H54 (cell line): ENCODE data around the gene ANKRD13A.
"Not testable (repeated sequence)": the region's sequence is repeated elsewhere in the genome, so short reads cannot be mapped to it uniquely, and the experiment has no call there.

Source experiments
- DNase-seq: peaks from one replicate; pipeline ENCODE4 v3.0.0; 2011; ENCODE audit warnings: low spot score, mixed read lengths; ENCODE audit not compliant: insufficient read length
- FAIRE-seq: peaks from 3 replicates; lab custom pipeline; 2011; peaks lifted over from hg19 to GRCh38; lab: Jason Lieb, UNC
- POLR2A ChIP-seq: IDR thresholded peaks from 2 replicates; pipeline ENCODE4 v1.6.1; 2011; ENCODE audit warnings: low read depth, mild to moderate bottlenecking, low read length

Gene ANKRD13A

DNA sequence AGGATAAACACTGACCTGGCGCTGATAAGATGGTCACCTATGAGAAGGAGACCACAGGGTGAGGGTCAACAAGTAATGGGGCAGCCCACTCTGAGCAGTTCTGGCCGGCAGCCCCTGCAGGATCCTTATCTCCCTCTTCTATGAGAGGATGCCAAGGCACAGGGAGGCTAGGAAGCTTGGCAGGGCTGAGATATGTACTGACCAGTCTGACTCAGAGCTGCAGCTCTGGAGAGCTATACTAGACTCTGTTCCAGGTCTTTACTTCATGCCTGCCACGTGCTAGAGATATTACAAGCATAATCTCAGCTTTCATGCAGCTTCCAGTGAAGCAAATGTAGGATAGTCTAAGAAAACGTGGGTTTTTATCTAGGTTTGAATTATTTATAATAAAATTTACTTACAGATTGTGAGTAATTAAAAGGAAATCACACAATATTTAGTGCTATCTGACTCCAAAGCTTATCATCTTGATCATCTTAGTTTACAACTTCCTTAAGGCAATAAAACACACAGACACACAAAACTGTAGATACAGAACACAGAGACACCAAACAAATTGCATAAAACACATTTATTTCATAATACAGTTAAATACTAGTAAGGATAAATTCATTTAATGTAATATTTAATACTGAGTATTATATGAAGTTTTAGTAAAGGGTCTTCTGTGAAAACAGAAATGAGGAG is 35.3 kb upstream of the ANKRD13A start:
- FAIRE-seq: no peak
- TF ChIP-seq POLR2A: no peak
- no peak for DNase-seq

DNA sequence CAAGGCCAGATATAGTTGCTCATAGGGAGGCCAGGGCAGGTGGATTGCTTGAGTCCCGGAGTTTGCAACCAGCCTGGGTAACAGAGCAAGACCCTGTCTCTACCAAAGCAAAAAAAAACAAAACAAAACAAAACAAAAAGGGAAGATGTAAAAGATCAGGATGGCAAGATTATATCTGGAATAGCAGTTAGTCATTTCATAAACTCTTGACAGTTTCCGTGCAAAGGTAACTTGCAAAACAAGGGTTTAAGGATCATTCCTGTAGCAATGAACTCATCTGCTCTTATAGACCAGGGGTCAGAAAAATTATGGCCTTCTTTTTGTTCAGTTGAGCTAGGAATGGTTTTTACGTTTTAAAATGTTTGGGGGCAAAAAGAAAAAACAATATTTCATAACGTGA is 32.7 kb upstream of the ANKRD13A start:
- no peak for FAIRE-seq

DNA sequence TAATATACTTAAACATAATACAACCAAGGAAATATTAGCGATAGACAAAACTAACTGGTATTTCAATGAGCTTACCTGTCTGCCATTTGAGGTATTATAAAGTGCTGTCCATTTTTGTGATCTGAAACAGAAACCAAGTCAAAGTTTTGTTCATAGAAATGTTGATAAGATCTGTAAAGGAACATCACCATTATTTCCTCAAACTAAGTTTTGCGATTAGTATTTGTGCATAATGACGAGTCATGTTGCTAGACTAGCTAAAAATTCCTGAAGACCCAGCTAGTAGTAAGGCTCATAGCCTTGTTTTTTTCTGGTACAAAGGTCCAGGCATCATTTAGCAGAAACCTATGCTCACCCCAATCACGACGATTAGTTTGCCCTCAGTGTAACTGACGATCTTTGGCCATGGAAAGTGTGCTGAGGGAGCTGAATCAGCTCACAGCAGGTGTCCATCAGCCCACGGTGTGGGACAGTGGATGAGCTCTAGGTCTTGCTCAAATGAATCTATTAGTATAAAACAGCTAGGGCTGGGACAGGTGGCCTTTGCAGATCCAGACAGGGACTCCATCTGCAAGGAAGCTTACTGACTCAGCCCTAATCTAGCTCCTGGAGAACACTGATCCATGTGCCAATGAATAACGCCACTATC is 31.7 kb upstream of the ANKRD13A start:
- peak; percentile 72 for FAIRE-seq
- TF ChIP-seq POLR2A: no peak
- DNase-seq: no peak

More for the DNA sequence above, 32.7 kb upstream of the ANKRD13A start:
- no peak for TF ChIP-seq POLR2A
- no peak for DNase-seq

DNA sequence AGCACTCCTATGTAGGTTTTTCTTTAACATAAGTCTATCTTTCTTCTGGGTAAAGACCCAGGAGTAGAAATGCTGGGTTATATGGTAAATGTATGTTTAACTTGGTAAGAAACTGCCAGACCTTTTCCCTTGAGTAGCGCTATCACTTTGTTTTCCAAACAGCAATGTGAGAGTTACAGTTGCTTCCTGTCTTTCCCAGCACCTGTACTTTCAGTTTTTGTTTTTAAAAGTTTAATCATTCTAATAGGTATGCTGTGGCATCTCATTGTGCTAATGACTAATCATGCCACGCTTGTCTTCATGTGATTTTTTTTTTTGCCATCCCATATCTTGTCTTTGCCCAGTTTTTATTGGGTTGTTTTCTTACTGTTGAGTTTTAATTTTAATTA is 31.2 kb upstream of the ANKRD13A start:
- TF ChIP-seq POLR2A: no peak
- FAIRE-seq (no peak), DNase-seq (no peak)

DNA sequence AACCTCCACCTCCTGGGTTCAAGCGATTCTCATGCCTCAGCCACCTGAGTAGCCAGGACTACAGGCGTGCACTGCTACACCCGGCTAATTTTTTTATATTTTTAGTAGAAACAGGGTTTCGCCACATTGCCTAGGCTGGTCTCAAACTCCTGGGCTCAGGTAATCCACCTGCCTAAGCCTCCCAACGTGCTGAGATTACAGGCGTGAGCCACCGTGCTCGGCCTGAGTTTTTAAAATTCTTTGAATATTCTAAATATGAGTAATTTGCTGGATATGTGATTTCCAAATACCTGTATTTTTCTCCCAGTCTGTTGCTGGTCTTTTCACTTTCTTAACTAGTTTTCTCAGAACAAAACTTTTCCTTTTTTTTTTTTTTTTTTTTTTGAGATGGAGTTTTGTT is 30.4 kb upstream of the ANKRD13A start:
- DNase-seq (no peak), FAIRE-seq (no peak)
- TF ChIP-seq POLR2A: no peak

DNA sequence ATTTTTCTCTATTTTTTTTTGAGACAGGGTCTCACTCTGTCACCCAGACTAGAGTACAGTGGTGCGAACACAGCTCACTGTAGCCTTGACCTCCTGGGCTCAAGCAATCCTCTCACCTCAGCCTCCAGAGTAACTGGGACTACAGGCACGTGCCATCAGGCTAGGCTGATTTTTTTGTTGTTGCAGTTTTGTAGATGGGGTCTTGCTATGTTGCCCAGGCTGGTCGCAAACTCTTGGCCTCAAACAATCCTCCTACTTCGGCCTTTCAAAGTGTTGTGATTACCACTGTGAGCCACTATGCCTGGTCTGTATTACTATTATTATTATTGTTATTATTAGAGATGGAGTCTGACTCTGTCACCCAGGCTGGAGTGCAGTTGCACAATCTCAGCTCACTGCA is 26.4 kb upstream of the ANKRD13A start:
- FAIRE-seq (no peak), DNase-seq (no peak)
- no peak for TF ChIP-seq POLR2A

DNA sequence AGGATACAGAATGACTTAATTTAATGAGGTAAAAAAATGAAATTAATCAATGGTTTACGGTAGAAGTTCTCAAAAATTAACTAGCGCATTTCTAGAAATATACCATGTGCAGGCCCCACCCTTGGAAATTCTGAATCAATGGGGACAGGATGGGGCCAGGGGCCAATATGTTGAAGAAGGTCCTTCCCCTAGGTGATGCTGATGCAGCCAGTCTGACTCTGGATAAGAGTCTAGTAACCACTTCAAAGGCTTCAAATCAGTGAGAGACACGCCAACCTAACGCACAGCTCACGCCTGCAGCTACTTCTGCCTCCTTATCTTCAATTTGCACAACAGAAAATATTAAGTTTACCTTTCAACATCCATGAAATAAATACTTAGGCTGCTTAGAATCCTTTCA is 17.9 kb upstream of the ANKRD13A start:
- FAIRE-seq (no peak), DNase-seq (no peak)
- TF ChIP-seq POLR2A: no peak

DNA sequence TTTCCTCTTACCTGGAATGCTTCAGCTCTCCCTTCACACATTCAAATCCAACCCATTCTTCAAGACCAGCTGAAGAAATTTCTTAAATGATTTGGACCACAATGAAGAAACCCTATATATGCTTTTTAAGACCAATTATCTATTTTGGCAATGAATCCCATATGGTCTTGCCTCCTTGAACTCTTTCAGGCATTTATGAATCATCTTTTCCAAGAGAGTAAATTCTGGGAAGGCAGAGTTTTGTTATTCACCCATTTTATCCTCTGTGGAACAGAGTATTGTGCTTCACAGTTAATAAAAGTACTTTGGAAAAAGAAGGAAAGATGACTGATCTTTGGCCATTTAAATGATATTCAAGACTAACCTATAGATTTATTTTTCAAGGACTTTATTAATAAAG is 17.0 kb upstream of the ANKRD13A start:
- DNase-seq: no peak
- TF ChIP-seq POLR2A: no peak
- no peak for FAIRE-seq

DNA sequence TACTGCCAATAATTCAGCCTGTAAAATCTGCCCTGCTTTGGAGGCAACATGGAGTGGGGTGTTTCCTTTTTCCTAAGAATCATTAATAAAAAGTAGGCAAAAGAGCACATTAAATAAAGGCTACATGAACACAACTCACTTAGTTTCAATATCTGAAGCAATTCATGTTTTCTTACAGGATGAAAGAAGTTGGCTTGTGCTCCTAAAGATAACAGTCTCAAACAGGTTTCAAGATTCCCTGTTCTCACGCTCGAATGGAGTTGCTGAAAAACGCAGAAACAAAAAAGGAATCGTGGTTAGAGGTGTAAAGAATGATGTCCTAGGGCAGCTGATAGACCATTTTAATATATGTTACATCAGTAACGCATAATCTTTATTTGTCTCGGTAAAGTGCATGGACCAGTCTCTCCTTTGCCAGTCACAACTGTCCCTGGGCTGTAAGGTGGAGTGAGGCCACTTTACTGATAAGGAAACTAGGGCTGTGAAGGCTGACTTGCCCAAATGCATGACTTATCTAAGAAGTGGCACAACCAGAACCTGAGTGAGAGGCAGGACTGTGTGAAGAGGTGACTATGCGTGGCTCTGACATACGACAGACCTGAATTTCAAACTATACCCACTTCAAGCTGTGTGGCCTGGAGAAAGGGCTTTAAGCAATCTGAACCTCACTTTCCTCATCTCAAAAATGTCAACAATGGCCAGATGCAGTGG is 15.6 kb upstream of the ANKRD13A start:
- no peak for TF ChIP-seq POLR2A
- no peak for FAIRE-seq
- DNase-seq: no peak

DNA sequence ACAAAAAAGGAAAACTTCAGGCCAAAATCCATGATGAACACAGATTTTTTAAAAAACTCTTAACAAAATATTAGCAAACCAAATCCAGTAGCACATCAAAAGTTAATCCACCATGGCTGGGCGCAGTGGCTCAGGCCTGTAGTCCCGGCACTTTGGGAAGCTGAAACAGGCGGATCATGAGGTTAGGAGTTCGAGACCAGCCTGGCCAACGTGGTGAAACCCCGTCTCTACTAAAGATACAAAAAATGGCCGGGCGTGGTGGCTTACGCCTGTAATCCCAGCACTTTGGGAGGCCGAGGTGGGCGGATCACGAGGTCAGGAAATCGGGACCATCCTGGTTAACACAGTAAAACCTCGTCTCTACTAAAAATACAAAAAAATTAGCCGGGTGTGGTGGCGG is 13.0 kb upstream of the ANKRD13A start:
- not testable (repeated sequence) for FAIRE-seq, DNase-seq

DNA sequence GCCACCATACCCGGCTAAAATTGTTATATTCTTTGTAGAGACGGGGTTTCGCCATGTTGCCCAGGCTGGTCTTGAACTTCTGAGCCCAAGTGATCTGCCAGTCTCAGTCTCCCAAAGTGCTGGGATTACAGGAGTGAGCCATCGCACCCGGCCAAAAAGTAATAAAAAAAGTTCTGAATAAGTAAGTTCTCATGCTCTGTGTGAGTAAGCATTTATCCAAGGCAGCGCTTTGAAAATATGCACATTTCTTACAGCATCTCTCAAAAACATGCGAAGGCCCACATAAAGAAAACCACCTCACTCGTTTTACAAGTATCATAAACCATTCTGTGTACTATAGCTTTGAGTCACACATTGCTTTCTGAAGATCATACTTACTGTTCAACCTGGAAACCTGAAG is 11.6 kb upstream of the ANKRD13A start:
- TF ChIP-seq POLR2A: no peak
- FAIRE-seq (no peak), DNase-seq (no peak)

DNA sequence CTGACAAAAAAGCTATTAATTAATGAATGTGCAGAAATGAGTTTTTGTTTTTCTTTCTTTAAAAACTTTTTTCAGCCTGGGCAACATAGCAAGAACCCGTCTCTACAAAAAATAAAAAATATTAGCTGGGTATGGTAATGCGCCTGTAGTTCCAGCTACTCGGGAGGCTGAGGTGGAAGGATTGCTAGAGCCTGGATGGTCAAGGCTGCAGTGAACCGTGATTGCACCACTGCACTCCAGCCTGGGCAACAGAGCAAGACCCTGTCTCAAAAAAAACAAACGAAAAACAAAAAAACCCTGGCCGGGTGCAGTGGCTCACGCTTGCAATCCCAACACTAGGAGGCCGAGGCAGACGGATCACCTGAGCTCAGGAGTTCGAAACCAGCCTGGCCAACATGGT is 11.0 kb upstream of the ANKRD13A start:
- TF ChIP-seq POLR2A: no peak
- no peak for FAIRE-seq
- DNase-seq: no peak

DNA sequence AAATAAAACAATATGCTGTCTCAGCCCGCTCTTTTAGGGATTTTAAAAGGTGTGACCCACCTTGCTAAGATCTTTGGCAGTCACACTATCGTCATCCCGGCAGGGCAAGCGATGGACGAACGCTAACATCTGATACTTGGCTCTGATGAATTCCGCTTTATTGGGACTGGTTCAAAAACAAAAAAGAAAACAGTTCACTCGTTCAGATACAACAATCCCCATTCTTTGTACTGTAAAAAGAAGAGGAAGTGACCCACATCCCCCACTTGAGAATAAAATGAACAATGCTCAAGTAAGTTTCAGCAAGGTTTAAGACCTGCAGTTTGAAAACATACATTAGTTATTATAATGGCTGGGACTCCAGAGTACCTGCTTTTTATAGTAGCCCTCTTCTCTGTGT is 10.3 kb upstream of the ANKRD13A start:
- no peak for TF ChIP-seq POLR2A

DNA sequence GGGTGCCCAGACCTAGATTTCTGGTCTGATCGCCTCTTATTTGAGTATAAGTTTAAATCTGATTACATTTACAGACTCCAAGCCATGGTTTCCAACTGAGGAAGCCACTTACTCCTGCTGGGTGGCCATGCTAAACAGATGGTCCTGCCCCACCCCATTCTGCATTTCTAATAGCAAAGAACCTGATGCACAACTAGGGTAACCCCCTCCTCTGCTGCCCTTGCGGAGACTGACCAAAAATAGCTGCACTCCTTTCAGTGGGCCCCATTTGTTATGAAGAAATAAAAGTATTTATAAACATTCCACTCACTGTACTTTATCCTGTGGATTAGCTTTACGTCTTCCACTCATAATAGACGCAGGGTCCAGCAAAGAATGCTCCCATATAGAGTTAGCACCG is 9.8 kb upstream of the ANKRD13A start:
- DNase-seq (no peak), FAIRE-seq (no peak)
- no peak for TF ChIP-seq POLR2A

More for the DNA sequence above, 10.3 kb upstream of the ANKRD13A start:
- no peak for FAIRE-seq
- DNase-seq: no peak
